ENCODE results near the gene METTL17.
A peak's percentile ranks its signal among the peaks of the same experiment; 100 is the strongest.

METTL17 gene

DNA sequence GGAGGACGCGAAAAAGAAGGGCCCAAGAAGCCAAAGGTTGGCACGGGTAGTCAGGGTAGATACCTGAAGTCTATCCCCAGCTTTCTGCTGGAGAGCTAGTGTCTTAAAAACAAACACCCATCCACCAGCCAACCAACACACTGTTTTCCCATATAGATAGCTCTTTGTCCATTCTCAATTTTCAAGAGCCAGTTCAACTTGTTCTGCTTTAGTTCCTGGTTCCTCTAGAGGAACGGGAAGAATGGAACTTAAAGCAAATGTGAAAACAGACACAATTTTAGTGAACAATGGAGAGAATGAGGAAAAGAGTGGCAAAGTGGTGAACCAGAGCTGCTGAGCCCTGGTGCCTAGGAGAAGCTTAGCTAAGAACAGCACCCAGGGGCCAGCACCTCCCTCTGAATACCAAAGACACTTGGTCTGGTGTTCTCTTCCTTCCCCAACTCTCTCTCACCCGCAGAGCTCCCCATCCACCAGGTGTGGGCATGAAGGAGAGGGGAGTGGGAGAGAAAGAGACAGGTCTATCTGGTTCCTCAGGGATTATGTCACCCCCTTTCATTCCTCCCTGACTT lies 31.3 kb downstream of the METTL17 start:
- in situ Hi-C loops (cut with MboI; ENCODE audit: low pct_unique_long_range_greater_than_20kb, low sequenced_read_pairs) = no loop called here
- no peak for DNase-seq

DNA sequence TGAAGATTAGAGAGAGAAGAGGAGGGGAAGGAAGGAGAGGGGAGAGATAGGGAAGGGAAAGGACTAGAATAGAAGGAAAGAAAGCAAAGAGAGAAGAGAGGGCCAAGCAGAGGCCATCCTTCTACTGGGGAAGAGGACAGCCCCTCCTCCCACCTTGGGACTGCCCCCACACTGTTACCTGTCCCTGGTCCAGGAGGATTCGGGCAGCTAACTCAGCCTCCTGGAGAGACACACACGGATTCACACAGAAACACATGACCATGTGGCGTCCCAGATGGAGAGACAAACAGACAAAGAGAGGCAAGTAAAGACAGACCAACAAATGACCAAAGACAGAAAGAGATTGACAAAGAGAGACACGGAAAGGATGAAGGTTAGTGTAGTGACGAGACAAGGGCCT lies 32.9 kb downstream of the METTL17 start:
- DNase-seq = no peak
- in situ Hi-C loops (cut with MboI; ENCODE audit: low pct_unique_long_range_greater_than_20kb, low sequenced_read_pairs) = no loop called here

DNA sequence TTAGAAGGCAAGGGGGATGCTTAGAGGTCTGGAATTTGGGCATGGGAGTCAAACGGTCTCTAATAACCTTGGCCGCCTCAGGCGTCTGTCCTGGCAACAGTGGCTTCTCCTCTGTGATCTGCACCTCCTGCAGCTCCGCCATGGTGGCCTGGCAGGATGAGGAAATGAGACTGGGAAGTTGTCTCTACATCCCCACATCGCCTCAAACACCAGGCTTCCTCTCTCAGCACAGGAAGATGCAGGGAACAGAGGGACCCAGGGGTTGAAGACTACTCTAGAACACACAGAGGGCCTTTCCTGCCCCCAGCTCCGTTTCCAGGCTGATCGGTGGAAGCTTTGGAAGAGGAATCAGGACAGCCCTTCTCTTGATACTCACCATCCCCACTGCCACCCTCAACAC lies 33.4 kb downstream of the METTL17 start:
- no peak for DNase-seq
- in situ Hi-C loops (cut with MboI; ENCODE audit: low pct_unique_long_range_greater_than_20kb, low sequenced_read_pairs) = no loop called here

DNA sequence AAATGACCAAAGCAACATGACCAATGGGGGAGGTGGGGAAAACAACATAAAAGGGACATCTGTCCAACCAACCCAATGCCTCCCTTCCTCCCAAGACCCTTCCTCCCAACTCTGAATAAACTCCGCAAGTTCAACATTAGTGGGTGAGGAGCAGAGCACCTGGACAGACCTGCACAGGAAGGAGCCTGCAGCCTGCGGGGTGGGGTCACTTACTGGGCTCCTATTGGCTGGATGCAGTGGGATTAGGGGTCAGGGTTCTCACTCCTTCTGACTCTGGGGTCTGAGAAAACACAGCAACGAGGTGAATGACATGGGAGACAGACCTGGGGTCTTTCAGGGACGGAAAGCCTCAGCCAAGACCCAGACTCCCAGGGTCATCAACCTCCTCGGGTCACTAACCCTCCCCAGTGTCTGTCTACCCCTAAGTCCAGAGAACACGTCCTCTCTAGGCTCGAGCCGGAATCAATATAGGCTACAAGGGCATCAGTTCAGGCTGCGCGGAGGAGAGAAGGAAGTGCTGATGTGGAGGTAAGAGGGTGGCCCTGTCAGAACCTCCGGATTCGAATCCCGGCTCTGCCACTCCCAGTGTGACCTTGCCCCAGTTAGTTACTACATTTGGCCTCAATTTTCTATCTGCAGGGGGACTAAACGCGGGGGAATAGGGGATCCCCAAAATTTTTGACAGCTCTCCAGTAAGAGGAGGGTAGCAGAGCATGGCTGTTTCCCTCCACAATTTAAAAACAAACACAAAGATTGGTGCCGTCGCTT lies 34.2 kb downstream of the METTL17 start:
- in situ Hi-C loops (cut with MboI; ENCODE audit: low pct_unique_long_range_greater_than_20kb, low sequenced_read_pairs) = no loop called here
- no peak for DNase-seq

DNA sequence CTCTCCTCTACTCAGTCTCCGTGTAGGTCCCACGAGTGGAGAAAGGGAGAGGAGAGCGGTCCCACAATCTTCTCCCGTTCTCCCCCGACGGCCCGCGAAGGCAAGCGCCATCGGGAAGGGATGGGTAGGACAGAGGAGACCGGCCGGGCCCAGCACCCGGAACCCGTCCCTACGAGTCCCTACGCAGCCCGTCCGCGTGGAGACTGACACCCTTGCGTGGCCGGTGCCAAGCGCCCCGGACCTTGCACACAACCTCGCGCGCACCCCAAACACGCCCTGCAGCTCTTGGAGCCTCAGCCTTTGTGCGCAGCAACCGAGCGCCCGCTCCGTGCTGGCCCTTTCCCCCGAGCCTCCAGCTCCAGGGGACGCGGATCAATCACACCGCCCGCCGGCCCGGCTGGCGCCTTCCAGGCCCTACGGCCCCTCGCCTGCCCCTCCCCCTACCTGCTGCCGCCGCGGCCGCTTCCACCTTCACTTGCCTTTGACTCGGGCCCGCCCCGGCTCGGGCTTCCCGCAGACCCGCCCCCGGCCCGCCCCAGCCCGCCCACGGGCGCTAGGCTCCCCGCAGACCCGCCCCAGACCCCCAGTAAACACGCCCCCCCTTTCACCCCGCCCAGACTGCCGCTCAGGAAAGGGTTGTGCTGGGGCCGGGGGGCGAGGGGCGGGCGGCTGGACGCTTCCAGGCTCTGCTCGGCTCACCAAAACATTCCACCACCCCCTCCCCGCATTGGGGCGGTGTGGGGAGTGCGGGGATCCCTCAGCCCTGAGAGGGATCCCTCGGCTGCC lies 35.0 kb downstream of the METTL17 start, which contains the start of gene NDRG2:
TSS of gene NDRG2 (minus strand) at position 477 of the 786 bp plus-strand sequence. CDS start 1,746 bp downstream, outside the sequence.
- DNase-seq = peak; percentile 62
- in situ Hi-C loops (cut with MboI; ENCODE audit: low pct_unique_long_range_greater_than_20kb, low sequenced_read_pairs) = no loop called here

DNA sequence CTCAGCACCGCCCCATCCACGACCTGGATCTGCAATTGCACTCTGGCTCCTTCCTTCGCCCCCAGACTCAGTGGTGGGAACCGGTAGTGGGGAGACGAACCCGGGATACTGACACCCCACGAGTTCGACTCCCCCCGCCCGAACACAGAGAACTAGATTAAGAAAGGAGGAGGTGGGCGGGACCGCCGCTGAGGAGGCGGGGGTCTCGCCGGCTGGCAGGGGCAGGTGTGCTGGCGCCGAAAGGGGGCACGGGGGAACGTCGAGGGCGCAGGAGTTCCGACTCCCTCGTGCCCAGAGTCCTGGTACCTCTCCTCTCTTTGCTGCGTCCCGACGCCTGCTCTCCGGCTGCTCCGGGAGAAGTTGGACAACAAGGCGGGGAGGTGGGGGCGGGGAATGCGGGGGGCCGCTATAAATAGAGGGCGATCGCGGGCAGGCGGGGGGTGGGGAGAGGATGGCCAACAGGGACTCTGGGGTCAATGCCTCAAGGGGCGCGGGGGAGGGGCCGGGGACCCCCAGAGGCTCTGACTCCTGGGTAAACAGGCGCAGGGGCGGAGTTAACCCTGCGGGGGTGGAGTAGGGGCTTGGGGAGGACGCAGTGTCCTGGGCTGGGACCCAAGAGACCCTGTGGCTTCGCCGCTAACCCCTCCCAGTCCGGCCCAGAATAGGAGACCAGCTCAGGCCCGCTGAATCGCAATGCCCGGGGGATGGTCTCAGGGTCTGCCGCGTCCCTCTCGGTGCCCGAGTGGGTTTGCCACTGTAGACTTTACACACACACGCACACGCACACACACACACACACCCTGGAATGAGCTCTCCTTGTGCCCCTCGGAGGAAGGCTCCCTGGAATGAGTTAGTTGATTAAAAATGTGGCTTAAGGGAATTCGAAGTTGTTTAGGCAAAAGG lies 35.8 kb downstream of the METTL17 start:
- in situ Hi-C loops (cut with MboI; ENCODE audit: low pct_unique_long_range_greater_than_20kb, low sequenced_read_pairs) = no loop called here
- no peak for DNase-seq

DNA sequence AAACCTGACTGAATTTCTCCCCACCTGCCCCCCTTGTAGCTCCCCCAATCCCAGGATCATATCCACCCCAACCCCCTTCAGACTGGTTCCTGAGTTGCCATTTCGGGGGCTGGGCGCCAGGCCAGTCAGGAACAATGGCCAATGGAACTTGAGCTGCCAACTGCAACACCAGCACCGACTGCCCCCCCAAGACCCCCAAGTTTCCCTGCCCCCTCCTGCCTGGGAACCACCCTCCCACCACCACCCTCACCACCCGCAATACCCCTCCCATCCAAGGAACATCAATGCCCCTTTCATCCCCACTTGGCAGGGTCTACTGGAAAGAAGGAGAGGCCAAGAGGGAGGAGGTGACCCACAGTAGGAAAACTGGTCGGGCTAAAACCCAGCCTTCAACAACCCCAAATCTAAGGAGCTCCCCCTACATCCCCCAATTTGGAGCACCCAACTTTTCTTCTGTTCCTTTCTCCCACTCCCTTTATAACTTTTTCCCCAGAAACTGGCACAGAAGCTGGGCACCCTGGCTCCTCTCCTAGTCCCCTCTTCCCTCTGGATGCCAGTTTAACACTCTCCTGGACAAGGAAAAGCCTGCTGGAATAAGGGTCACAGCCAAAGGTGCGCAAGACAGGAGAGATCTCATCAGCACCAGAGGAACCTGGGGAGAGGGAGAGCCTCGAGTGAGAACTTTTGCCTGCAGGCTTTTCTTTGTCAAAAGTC lies 36.7 kb downstream of the METTL17 start:
- in situ Hi-C loops (cut with MboI; ENCODE audit: low pct_unique_long_range_greater_than_20kb, low sequenced_read_pairs) = no loop called here
- no peak for DNase-seq

DNA sequence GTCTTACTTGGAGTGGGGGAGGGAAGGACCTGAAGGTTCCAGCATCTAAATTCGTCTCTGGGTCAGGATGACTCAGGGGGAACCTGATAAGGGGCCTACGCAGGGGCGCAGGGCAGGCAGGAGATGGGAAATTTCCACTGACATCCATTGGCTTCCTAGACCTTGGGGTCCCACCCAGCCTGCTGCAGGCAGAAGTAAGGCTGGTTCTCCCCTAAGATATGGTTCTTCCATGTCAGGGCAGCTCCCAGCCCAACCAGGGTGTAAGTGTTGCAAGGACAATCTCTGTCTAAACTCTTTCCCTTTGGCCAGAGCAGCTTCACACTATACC lies 37.2 kb downstream of the METTL17 start:
- in situ Hi-C loops (cut with MboI; ENCODE audit: low pct_unique_long_range_greater_than_20kb, low sequenced_read_pairs) = no loop called here
- DNase-seq = no peak

DNA sequence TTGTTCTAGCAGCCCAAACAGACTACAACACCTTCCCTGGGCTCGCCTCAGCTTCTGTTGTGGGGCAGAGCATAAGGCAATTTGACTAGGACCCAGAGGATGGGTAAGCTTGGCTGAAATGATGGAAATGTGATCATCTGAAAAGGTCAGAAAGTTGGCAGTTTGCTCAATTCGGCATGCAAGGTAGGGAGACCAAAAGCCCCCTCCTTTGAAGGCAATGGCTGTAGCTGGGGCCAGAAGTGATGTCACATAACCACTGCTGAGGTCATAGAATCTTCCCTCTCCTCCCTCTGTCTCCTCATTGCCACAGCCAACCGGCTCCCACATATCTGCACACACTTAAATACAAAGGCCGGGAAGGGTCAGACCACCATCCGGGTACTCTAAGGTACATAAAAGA lies 40.1 kb downstream of the METTL17 start, which contains the start of gene TPPP2:
TSS of gene TPPP2 (plus strand) at position 301 of the 400 bp plus-strand sequence. CDS start 365 bp downstream, outside the sequence.
- in situ Hi-C loops (cut with MboI; ENCODE audit: low pct_unique_long_range_greater_than_20kb, low sequenced_read_pairs) = no loop called here
- no peak for DNase-seq

DNA sequence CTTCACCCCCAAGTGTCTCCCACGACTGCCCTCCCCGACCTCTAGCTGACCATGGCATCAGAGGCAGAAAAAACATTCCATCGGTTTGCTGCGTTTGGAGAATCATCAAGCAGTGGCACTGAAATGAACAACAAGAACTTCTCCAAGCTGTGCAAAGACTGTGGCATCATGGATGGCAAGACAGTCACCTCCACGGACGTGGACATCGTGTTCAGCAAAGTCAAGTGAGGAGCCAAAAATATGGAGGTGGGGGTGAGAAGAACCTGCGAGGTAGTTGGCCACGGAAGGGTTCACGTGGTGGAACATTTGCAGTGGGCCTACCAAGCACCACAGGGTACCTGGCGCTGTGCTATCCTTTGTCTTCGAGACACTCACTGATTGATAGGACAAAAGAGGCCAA lies 40.8 kb downstream of the METTL17 start:
- no peak for DNase-seq
- in situ Hi-C loops (cut with MboI; ENCODE audit: low pct_unique_long_range_greater_than_20kb, low sequenced_read_pairs) = no loop called here

DNA sequence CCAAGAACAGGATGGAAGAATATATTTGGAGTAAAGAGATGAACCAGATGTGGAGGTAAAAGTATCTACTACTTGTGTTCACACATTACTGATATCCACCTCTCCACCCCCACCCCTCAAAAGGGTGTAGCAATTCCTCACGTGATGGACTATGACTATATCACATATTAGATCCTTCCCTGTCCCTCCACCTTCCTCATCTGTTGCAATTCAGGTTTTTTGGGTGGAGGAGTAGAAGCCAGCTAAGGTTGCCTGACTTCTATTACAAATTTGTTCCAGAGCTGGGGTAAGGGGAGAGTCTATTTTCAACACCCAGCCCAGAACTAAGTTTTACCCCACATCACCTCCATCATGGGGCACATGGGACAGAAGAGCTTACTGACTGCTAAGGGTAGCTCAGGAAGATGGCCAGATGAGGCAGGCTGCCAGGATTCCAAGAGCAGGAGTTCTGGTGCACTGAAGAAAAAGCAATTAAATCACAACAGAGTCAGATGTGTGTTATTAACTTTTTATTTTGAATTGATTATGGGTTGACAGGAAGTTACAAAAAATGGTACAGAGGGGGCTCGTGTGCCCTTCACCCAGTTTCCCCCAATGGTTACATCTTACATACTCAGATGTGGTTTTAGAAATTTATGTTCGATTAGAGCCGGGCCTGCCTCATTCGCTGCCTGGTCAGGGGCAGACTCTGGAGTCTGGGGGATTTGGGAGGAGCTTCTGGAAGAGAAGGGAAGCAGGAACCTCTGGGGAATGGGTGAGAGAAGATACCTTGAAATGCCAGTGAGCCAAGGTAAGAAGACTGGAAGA lies 42.7 kb downstream of the METTL17 start:
- no peak for DNase-seq
- in situ Hi-C loops (cut with MboI; ENCODE audit: low pct_unique_long_range_greater_than_20kb, low sequenced_read_pairs) = no loop called here

DNA sequence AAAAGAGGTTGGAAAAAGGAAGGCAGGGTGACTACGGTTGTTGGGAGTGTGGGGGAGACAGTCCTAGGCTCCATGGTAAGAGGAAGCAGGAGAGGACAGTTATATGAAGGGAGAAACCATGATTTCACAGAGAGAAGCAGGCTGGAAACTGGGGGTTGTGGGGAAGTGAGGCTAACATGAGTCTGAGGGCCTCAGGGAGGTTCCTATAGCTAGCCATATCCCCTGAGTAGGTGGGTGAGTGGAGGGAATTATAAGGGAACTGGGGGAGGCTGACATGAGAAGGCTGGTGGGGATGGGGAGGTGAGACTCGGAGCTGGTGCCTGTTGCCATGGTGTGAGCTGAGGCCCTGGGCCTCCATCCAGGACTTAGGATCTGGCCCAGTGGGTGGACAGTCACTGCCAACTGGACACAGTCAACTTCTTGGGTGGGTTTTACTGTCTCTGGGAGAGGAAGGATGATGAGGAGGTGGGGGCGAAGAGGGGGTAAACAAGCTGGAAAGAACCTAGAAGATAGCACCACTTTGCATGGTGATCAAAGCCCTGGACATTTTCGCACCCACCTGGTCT lies 43.4 kb downstream of the METTL17 start:
- in situ Hi-C loops (cut with MboI; ENCODE audit: low pct_unique_long_range_greater_than_20kb, low sequenced_read_pairs) = no loop called here
- DNase-seq = no peak

DNA sequence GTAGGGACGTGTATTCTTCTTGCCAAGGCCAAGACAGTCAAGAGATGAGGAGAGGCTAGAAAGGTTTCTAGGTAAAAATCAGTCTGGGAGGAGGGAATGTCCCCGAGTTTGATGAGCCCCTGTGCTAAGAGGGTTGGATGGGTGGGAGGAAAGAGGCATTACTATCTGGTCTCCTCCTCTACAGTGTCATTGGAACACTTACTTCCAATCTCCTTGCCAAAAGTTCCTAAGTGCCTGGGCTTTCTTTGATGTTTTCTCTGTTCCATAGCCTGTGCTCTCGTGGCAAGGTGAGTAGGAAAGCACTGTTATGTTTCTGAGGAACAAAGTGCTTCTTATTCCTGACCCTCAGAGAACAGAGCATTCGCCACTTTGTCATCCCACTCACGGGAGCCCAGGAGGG lies 44.9 kb downstream of the METTL17 start, which contains the start of gene RNASE13:
TSS of gene RNASE13 (minus strand) at position 101 of the 400 bp plus-strand sequence. CDS start 519 bp downstream, outside the sequence.
- no peak for DNase-seq
- in situ Hi-C loops (cut with MboI; ENCODE audit: low pct_unique_long_range_greater_than_20kb, low sequenced_read_pairs) = no loop called here

DNA sequence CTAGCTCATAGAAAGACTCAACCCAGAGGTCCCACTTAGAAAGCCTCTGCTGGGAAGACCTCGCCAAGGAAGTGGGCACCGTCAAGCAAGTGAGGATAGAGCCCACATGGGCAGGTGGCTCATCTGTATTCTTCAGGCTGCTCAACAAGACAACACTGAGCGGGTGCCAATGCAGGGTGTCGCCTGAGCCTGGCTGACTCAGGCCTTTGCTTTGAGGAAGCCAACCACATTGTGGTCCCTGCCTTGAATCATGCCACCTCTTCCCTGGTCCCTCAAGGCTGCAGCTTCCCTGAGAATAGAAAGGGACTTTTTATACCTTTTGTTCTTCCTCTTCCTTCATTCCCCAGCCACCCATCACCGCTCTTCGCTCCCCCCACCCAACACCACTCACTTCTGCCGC lies 47.0 kb downstream of the METTL17 start:
- no peak for DNase-seq

DNA sequence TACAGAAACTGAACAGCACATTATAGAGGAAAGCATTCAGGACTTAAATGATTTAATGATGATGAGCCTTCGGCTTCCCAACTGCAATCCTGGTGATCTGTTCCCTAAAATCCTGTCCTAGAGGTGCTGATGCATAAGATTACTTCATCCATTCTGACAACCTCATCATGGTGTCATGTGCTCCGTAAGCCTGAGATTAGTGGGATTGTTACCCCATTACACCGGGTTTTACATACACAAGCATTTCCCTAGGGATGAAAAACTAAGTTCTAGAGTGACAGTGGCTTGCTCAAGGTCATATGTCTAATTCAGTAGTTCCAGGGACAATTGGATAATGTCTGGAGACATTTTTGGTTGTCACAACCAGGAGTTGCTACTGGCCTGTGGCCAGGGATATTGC lies 47.4 kb downstream of the METTL17 start:
- no peak for DNase-seq
- in situ Hi-C loops (cut with MboI; ENCODE audit: low pct_unique_long_range_greater_than_20kb, low sequenced_read_pairs) = no loop called here

More for the DNA sequence above, 47.0 kb downstream of the METTL17 start:
- in situ Hi-C loops (cut with MboI; ENCODE audit: low pct_unique_long_range_greater_than_20kb, low sequenced_read_pairs) = no loop called here

DNA sequence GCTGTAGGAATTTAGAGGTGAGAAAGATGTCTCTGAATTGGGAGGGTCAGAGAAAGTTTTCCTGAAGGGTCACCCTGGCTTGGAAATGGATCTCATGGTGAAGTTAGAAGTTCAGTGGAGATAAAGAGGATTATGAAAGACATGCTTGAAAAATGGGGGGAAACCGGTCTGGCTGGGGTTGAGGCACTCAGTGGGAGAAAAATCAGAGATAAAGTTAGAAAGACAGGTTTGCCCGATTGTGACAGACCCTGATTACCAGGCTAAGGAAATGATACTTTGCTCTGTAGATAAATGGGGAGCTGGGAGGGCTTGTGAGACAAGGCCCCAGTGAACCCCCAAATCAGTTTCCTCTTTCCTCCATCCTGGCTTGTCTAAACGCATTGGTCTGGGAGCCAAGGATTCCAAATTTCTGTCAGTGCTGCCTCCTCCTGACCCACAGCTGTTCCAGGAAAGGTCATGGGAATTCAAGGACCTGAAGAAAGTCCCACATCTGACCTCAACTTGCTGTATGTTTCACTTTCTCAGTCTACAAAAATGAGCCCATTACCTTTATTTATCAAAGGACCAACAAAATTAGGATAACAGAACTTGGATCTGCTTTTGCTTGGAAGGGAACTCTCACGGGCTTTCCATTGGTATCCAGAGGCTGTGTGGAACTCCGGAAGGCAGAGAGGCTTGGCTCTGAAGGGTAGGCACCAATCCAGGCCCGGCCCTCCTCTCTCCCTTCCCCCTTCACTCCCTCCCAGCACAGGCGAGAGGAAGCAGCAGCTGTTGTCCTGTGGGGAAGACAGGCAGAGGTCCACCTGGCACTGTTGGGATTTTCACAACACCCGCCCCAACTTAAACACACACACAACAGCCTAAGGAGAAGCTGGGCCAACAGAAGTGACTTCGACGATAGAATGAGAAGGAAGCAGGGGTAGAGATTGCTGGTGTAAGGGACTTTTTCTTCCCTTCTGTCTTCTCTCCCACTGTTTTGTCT lies 49.0 kb downstream of the METTL17 start:
- no peak for DNase-seq
- in situ Hi-C loops (cut with MboI; ENCODE audit: low pct_unique_long_range_greater_than_20kb, low sequenced_read_pairs) = no loop called here
